B cell (primary cell): ENCODE measurements around the gene SNTG2. TPM values are rescaled to one million over a fixed set of nuclear protein-coding genes. Genes with fewer than 3 reads are reported as not detected.

Experiments
- ATAC-seq: fragments of 200-7000 bp; cut with Tn5 transposase; one replicate; pipeline ENCODE4 v1.10.0; 2021; ENCODE audit warnings: low read depth, mild to moderate bottlenecking, moderate number of reproducible peaks, moderate library complexity
- CTCF ChIA-PET: fragments of 350-600 bp; sonication (Branson Sonifier 250); formaldehyde crosslinking; loops from one replicate; lab custom pipeline; 2021; ENCODE audit warnings: antibody characterized with exemption, inconsistent platforms; lab: Charles Lee
- POLR2A ChIA-PET: fragments of 350-600 bp; sonication (Branson Sonifier 250); formaldehyde crosslinking; loops from one replicate; lab custom pipeline; 2021; ENCODE audit warnings: antibody characterized with exemption; lab: Charles Lee
- DNase-seq: peaks from one replicate; pipeline ENCODE4 v3.0.0; 2013
- H2AFZ ChIP-seq: 2 replicates; pipeline ENCODE4 v1.6.1; 2012; ENCODE audit warnings: mild to moderate bottlenecking, low read depth, low read length; ENCODE audit not compliant: insufficient read depth, poor library complexity, severe bottlenecking
- H3K27ac ChIP-seq, 2 donors: 1 replicate in 1 of 2; 2 replicates in 1 of 2; pipeline ENCODE4 v1.5.1; 2012 to 2013; ENCODE audit warnings: low read length in 2 of 2, mild to moderate bottlenecking in 2 of 2, moderate library complexity in 1 of 2
- H3K27me3 ChIP-seq, 4 experiments: fragments of 200-600 bp in 1 of 4; sonication (generic) in 1 of 4; replicated peaks in 1 of 4; 1 replicate in 2 of 4; 2 replicates in 2 of 4; pipeline versions ENCODE4 v1.6.1 to v1.7.0; 2013 to 2016; ENCODE audit warnings: low read length in 3 of 4, mild to moderate bottlenecking in 2 of 4, mixed read lengths in 1 of 4, moderate library complexity in 1 of 4; ENCODE audit not compliant: insufficient read depth in 4 of 4, control insufficient read depth in 3 of 4; ENCODE audit errors: control extremely low read depth in 1 of 4
- H3K36me3 ChIP-seq, 2 experiments: replicated peaks in 1 of 2; 1 replicate in 1 of 2; 2 replicates in 1 of 2; pipeline versions ENCODE4 v1.6.1 to v1.7.1; 2013; ENCODE audit warnings: low read length in 1 of 2; ENCODE audit not compliant: insufficient read depth in 2 of 2, control insufficient read depth in 1 of 2; ENCODE audit errors: control extremely low read depth in 1 of 2, extremely low read depth in 1 of 2
- H3K4me1 ChIP-seq, 2 donors: fragments of 200-600 bp in 1 of 2; sonication (generic) in 1 of 2; 1 replicate in 1 of 2; 2 replicates in 1 of 2; pipeline versions ENCODE4 v1.5.1 to v1.6.1; 2013 to 2017; ENCODE audit warnings: low read length in 2 of 2; ENCODE audit not compliant: control insufficient read depth in 2 of 2, insufficient read depth in 2 of 2
- H3K4me2 ChIP-seq: replicated peaks from 2 replicates; pipeline ENCODE3; 2012; ENCODE audit warnings: mild to moderate bottlenecking, low read depth, low read length; ENCODE audit not compliant: poor library complexity, severe bottlenecking
- H3K4me3 ChIP-seq, 5 experiments: fragments of 200-600 bp in 1 of 5; sonication (generic) in 1 of 5; 1 replicate in 3 of 5; 2 replicates in 2 of 5; pipeline versions ENCODE4 v1.5.1 to v1.7.0; 2011 to 2016; ENCODE audit warnings: low read length in 4 of 5, mild to moderate bottlenecking in 4 of 5, low read depth in 2 of 5, control low read depth in 1 of 5, moderate library complexity in 1 of 5; ENCODE audit not compliant: insufficient read depth in 1 of 5; ENCODE audit errors: control extremely low read depth in 1 of 5, extremely low read depth in 1 of 5
- H3K79me2 ChIP-seq: fragments of 200-600 bp; sonication (generic); one replicate; pipeline ENCODE4 v1.6.0; 2016; ENCODE audit warnings: low read length; ENCODE audit not compliant: control insufficient read depth, insufficient read depth
- H3K9ac ChIP-seq: fragments of 200-600 bp; sonication (generic); 2 replicates; pipeline ENCODE4 v1.6.1; 2017; ENCODE audit warnings: mild to moderate bottlenecking, low read length, moderate library complexity
- H3K9me3 ChIP-seq, 3 donors: one replicate each; pipeline versions ENCODE4 v1.6.1 to v1.7.1; 2013; ENCODE audit warnings: low read length in 2 of 3; ENCODE audit not compliant: control insufficient read depth in 2 of 3, insufficient read depth in 1 of 3; ENCODE audit errors: control extremely low read depth in 1 of 3
- H4K20me1 ChIP-seq: 2 replicates; pipeline ENCODE4 v1.6.0; 2012; ENCODE audit warnings: mild to moderate bottlenecking, low read length; ENCODE audit not compliant: insufficient read depth, control insufficient read depth, poor library complexity, severe bottlenecking
- H3K27ac Mint-ChIP-seq: one replicate; pipeline ENCODE4 v1.8.0; 2021; ENCODE audit warnings: mixed read lengths
- H3K27me3 Mint-ChIP-seq: one replicate; pipeline ENCODE4 v1.8.0; 2021; ENCODE audit warnings: mixed read lengths
- H3K4me1 Mint-ChIP-seq: one replicate; pipeline ENCODE4 v1.8.0; 2021; ENCODE audit warnings: mixed read lengths
- H3K4me3 Mint-ChIP-seq: one replicate; pipeline ENCODE4 v1.8.0; 2021; ENCODE audit warnings: mixed read lengths
- H3K9me3 Mint-ChIP-seq: one replicate; pipeline ENCODE4 v1.8.0; 2022; ENCODE audit warnings: mixed read lengths; ENCODE audit not compliant: insufficient read depth
- EZH2 ChIP-seq: IDR thresholded peaks from 2 replicates; pipeline ENCODE4 v1.6.1; 2012; ENCODE audit warnings: borderline replicate concordance, low read depth, mild to moderate bottlenecking, moderate library complexity, low read length; ENCODE audit not compliant: insufficient read depth, poor library complexity, severe bottlenecking
- WGBS: methylation state at CpG from one replicate; pipeline ENCODE4 v1.1.5; 2013; ENCODE audit warnings: missing lambda C conversion rate; ENCODE audit not compliant: insufficient coverage; 5-methylcytosine and 5-hydroxymethylcytosine counted together
- intact Hi-C: fragments of 100-400 bp; cut with micrococcal nuclease; formaldehyde crosslinking; loops from one replicate; pipeline ENCODE4 v1.10.0; 2022
- polyA plus RNA-seq: library from polyadenylated mRNA; depleted of rRNA; stranded (reverse); fragments of >200 nt; gene quantifications from 2 replicates; pipeline ENCODE4 v1.2.3, GENCODE V29; 2012
- total RNA-seq, 2 donors: library from RNA; stranded (reverse); fragments of 120-200 nt in 1 of 2; gene quantifications; 1 replicate in 1 of 2; 2 replicates in 1 of 2; pipeline versions ENCODE4 v1.2.3 to v1.2.4, GENCODE V29; 2013 to 2022
- TF ChIP-seq, protein P1 (sequence below): fragments of 200-600 bp; IDR thresholded peaks from one replicate; pipeline ENCODE4 v1.8.0; 2022; ENCODE audit warnings: antibody characterized with exemption, mild to moderate bottlenecking

Gene SNTG2
- total and polyA plus RNA-seq, 2 donors (not counting 1 experiment from before 2014, with no cell fraction given), result 2.1 to 2.4 TPM

DNA sequence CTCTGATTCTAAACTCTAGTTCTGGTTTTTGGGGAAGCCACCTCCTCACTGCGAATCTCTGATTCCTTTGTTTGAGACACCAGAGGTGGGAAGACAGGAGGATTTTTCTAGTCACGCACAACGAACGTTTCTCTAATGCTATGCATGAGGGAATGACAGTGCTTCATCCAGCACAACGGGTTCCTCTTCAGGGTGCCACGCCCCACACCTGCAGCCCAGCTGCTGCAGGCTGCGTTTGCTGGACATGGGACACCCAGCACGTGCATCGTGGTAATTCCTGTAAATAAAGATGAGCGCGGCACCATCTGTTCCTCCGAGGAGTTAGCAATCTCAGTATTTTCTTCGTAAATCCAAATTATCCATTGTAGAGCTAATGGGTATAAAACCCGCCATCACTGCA is 425.1 kb downstream of the SNTG2 start:
- Histone ChIP-seq H3K9me3 (peaks cover 0 to 29% (median 0%) of the 10 kb centered on the region in 3 donors), H3K4me1 (peaks cover 10 to 13% of the 10 kb centered on the region in 2 donors), H3K9ac (no peak overlapping the region), H3K79me2 (no peaks in the 10 kb centered on the region), H3K4me3 (no peak overlapping the region), H2AFZ (no peak overlapping the region), H3K36me3 (no peaks in the 10 kb centered on the region), H3K27ac (no peak overlapping the region), H3K27me3 (no peaks in the 10 kb centered on the region), H3K4me2 (no peak overlapping the region), H4K20me1 (no peaks in the 10 kb centered on the region)
- 44% methylated on average over 8 of the region's 14 CpGs for WGBS
- Mint-ChIP-seq H3K4me1 (peaks cover 4% of the 10 kb centered on the region), H3K9me3 (no peaks in the 10 kb centered on the region), H3K27me3 (peaks cover 3% of the 10 kb centered on the region), H3K27ac (no peak overlapping the region), H3K4me3 (no peak overlapping the region)
- intact Hi-C loops, result no loop called here
- POLR2A ChIA-PET, result no interaction called here
- DNase-seq (no peak), ATAC-seq (no peak)
- no peak for TF ChIP-seq EZH2
- TF ChIP-seq, protein P1, sequence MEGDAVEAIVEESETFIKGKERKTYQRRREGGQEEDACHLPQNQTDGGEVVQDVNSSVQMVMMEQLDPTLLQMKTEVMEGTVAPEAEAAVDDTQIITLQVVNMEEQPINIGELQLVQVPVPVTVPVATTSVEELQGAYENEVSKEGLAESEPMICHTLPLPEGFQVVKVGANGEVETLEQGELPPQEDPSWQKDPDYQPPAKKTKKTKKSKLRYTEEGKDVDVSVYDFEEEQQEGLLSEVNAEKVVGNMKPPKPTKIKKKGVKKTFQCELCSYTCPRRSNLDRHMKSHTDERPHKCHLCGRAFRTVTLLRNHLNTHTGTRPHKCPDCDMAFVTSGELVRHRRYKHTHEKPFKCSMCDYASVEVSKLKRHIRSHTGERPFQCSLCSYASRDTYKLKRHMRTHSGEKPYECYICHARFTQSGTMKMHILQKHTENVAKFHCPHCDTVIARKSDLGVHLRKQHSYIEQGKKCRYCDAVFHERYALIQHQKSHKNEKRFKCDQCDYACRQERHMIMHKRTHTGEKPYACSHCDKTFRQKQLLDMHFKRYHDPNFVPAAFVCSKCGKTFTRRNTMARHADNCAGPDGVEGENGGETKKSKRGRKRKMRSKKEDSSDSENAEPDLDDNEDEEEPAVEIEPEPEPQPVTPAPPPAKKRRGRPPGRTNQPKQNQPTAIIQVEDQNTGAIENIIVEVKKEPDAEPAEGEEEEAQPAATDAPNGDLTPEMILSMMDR, result no peak
- CTCF ChIA-PET, result no interaction called here

- H3K4me1 Mint-ChIP-seq, result peaks cover 2% of the 10 kb centered on the region
- no peak overlapping the region for H3K4me3 ChIP-seq
- 97% methylated on average over 5 of the region's 6 CpGs for WGBS
- TF ChIP-seq EZH2, result no peak
- TF ChIP-seq, protein P1, result no peak
- H3K79me2 ChIP-seq, result no peaks in the 10 kb centered on the region
- H3K27me3 ChIP-seq, result no peaks in the 10 kb centered on the region
- DNase-seq (no peak), ATAC-seq (no peak)
- H3K4me3 Mint-ChIP-seq, result no peak overlapping the region
- peaks cover 3 to 5% of the 10 kb centered on the region in 2 donors for H3K4me1 ChIP-seq
- ChIA-PET POLR2A (no interaction called here), CTCF (no interaction called here)
- no peaks in the 10 kb centered on the region for H3K36me3 ChIP-seq
- H3K4me2 ChIP-seq, result no peak overlapping the region
- peaks cover 0 to 29% (median 0%) of the 10 kb centered on the region in 3 donors for H3K9me3 ChIP-seq
- H3K27ac Mint-ChIP-seq, result no peak overlapping the region
- intact Hi-C loops, result no loop called here
- peaks cover 3% of the 10 kb centered on the region for H3K27me3 Mint-ChIP-seq
- no peak overlapping the region for H3K9ac ChIP-seq
- no peak overlapping the region for H2AFZ ChIP-seq
- no peaks in the 10 kb centered on the region for H3K9me3 Mint-ChIP-seq
- no peaks in the 10 kb centered on the region for H4K20me1 ChIP-seq
- H3K27ac ChIP-seq, result no peak overlapping the region
These were observed 426.8 kb downstream of the SNTG2 start for GRCh38 chr2:1377473-1377872.
